Activated naive CD8-positive, alpha-beta T cell treated with anti-CD3 and anti-CD28 coated beads for 36 hours (primary cell): ENCODE results near the gene TP53BP2. TPM values are rescaled to one million over a fixed set of nuclear protein-coding genes. Genes with fewer than 3 reads are reported as not detected.

Experiments
- DNase-seq: peaks from one replicate; pipeline ENCODE4 v3.0.0; 2021
- H3K27ac Mint-ChIP-seq: one replicate; pipeline ENCODE4 v1.8.0; 2022; ENCODE audit warnings: mild to moderate bottlenecking, moderate library complexity, mixed read lengths
- H3K27me3 Mint-ChIP-seq: one replicate; pipeline ENCODE4 v1.8.0; 2022; ENCODE audit warnings: mild to moderate bottlenecking, mixed read lengths
- H3K36me3 Mint-ChIP-seq: one replicate; pipeline ENCODE4 v1.8.0; 2021; ENCODE audit warnings: mild to moderate bottlenecking, mixed read lengths
- H3K4me1 Mint-ChIP-seq: one replicate; pipeline ENCODE4 v1.8.0; 2021; ENCODE audit warnings: mixed read lengths
- H3K4me3 Mint-ChIP-seq: one replicate; pipeline ENCODE4 v1.8.0; 2022; ENCODE audit warnings: mild to moderate bottlenecking, moderate library complexity, mixed read lengths
- H3K9me3 Mint-ChIP-seq: one replicate; pipeline ENCODE4 v1.8.0; 2022; ENCODE audit warnings: mixed read lengths
- total RNA-seq, 2 experiments: library from RNA; stranded (reverse); gene quantifications; one replicate each; pipeline ENCODE4 v1.2.3, GENCODE V29; 2021

The TP53BP2 gene
- total RNA-seq, 2 experiments from 2014 or later = 34.7 to 35.2 TPM

DNA sequence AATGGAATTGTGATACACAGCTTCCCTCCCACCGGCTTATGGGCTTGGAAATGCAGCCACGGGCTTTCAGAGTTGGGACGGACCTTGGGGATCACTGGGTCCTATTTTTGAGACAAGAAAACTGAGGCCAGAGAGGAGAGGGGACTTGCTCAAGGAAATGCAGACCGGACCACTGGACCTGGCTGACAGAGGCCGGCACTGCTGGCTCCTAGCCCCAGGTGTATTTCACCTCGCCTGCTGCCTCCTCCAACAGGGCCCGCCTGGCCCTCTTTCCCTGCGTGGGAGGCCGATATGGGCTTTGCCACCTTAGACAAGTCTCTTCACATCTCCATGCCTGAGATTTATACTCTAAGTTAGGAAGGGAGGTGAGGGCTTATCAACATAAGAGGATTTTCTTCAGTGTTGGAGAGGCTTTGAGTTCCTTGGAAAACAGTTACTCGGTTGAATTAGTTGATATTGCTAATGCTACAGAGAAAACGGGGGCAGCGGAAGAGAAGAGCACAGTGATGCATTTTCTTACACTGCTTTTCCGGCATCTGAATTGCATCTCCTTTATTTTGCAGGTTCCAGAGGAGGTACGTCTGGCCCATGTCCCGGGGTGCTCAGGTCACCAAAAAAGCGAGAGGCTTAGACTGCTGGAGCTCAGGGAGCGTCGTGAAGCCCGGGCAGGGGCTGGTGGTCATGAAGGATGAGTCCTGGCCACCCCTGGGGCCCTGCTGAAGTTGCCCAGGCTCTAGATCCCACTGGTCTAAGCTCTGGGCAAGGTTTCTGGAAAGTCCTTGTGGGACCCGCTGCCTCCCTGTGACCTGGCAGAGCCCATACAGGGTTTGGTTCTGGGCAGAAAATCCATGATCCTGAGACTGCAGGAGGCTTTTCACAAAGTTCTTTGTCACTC lies 88.7 kb downstream of the TP53BP2 start:
- Mint-ChIP-seq H3K27ac (no peak overlapping the region), H3K4me3 (no peak overlapping the region), H3K9me3 (no peaks in the 10 kb centered on the region), H3K4me1 (no peaks in the 10 kb centered on the region), H3K36me3 (peaks cover 7% of the 10 kb centered on the region), H3K27me3 (no peaks in the 10 kb centered on the region)
- no peak for DNase-seq

DNA sequence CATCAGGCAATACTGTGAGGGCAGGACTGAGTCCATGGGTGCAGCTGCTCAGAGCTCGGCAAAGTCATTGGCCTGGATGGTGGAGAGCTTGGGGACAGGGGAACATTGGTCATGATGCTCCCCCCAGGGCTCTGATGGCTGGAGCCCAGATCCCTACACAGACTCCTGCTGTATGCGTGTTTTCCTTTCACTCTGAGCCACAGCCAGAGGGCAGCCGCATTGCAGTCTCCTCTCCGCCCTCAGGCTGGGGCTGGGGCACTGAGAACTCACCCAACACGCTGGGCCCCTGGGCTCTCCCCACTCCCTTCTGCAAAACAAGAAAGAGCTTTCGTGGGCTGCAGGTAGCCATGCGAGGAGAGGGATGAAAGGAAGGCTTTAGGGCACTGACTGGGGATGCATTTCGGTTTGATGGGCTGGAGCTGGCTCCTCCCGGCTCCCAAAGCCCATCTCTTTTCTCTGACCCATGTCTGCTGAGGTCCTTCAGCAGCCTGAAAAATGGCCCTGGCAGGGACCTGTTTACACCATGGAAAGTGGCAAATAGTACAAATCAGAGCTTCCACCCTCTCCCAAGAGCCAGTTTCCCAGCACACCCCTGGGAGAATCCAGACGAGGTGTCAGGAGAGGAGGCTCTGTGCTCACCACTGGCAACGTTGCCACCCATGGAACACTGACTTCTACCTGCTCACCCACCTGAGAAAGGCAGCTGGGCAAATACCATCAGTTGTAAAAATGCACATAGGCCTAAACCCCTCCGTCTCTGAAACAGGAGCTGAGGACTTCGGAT lies 89.6 kb downstream of the TP53BP2 start:
- Mint-ChIP-seq H3K27me3 (no peaks in the 10 kb centered on the region), H3K27ac (no peak overlapping the region), H3K4me3 (no peak overlapping the region), H3K9me3 (no peaks in the 10 kb centered on the region), H3K4me1 (no peaks in the 10 kb centered on the region), H3K36me3 (peaks cover 7% of the 10 kb centered on the region)
- DNase-seq = no peak

DNA sequence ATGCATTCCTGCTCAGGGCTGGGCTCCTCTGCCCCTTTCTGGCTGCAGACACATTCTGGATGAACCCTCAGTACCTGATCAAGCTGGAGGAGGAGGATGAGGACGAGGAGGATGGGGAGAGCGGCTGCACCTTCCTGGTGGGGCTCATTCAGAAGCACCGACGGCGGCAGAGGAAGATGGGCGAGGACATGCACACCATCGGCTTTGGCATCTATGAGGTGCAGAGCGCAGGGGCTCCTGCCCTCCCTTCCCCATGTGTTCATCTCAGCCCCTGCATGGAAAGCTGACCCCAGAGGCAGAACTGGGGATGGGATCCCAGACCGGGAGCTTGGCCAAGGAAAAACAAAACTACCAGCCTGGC lies 90.3 kb downstream of the TP53BP2 start:
- Mint-ChIP-seq H3K27ac (no peak overlapping the region), H3K27me3 (no peaks in the 10 kb centered on the region), H3K9me3 (no peaks in the 10 kb centered on the region), H3K36me3 (peaks cover 11% of the 10 kb centered on the region), H3K4me1 (no peaks in the 10 kb centered on the region), H3K4me3 (no peak overlapping the region)
- DNase-seq = no peak

DNA sequence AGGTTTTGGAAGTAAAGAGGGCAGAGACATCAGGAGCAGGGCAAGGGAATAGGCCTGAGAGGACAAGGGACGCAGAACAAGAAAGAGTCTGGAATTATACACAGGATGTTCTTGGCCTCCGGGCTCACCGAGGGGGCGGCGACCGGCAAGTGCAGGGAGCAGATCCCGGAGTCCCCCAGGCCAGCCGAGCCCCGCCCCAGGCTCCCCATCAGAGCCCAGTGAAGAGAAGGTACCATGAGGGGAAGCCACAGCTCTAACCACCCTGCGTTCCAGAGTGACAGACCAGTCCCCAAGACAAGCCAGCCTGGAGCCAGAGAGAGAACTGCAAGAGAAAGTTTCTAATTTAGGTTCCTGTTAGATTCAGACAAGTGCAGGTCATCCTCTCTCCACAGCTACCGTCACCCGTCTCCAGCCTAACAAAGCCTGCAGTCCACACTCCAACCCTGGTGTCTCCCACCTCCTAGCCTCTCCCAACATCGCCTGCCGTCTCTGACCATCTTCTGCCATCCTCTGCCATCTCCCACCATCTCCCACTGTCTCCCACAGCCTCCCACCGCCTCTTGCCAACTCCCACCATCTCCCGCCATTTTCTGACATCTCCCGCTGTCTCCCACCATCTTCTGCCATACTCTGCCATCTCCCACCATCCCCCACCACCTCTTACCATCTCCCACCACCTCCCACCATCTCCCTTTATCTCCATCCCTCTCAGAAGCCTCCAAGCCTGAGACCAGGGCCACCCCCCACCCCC lies 90.9 kb downstream of the TP53BP2 start:
- no peaks in the 10 kb centered on the region for H3K4me1 Mint-ChIP-seq
- H3K4me3 Mint-ChIP-seq = no peak overlapping the region
- no peak for DNase-seq
- no peaks in the 10 kb centered on the region for H3K27me3 Mint-ChIP-seq
- peaks cover 16% of the 10 kb centered on the region for H3K36me3 Mint-ChIP-seq
- H3K27ac Mint-ChIP-seq = no peak overlapping the region
- H3K9me3 Mint-ChIP-seq = no peaks in the 10 kb centered on the region

DNA sequence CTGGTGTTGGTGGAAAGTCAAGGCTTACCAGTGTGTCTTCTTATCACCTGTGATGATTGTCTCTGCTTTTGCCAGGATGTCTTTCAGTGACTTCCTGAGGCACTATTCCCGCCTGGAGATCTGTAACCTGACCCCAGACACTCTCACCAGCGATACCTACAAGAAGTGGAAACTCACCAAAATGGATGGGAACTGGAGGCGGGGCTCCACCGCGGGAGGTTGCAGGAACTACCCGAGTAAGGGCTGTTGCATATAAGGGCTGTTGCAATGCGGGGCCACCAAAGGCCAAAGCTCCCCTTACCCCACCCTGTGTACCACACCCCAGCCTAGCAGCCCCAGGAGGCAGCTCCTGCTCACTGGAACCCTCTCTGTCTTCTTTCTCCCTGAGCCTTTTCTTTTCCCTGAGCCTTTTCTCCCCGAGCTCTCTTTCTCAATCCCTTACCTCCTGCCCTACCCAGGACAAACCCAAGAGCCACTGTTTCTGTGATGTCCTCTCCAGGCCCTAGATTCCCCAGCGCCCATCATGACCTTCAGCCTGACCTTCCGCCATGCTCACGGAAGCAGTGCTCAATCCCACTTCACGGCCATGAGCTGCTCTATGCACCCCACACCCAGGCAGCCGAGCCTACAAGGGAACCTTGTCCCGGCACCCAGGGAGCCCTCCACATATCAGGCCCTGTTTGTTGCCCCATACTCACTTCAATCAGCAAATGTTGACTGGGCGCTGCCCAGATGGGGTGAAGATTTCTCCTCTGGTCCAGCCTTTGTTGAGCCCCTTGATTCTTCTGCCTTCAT lies 92.8 kb downstream of the TP53BP2 start:
- Mint-ChIP-seq H3K27ac (no peak overlapping the region), H3K4me1 (peaks cover 2% of the 10 kb centered on the region), H3K4me3 (no peak overlapping the region), H3K27me3 (no peaks in the 10 kb centered on the region), H3K36me3 (peaks cover 14% of the 10 kb centered on the region), H3K9me3 (no peaks in the 10 kb centered on the region)
- no peak for DNase-seq

DNA sequence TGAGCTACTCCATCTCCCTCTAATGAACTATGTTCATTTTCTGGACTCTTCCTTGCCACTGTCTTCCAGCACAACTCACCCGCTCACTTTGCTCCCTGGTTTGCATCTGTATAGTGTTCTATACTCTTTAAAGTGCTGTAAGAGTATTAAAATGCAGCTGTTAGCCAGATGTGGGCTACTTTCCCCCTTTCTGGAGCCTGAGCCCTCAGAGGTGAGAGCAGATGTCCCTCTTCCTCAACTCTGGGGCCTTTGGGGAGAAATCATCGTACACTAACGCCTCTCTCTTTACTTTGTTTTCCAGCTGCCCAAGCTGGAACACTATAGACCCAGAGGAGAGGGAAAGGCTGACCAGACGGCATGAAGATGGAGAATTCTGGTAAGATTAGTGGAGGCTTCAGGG lies 94.1 kb downstream of the TP53BP2 start:
- DNase-seq = no peak
- no peak overlapping the region for H3K4me3 Mint-ChIP-seq
- peaks cover 11% of the 10 kb centered on the region for H3K36me3 Mint-ChIP-seq
- H3K9me3 Mint-ChIP-seq = no peaks in the 10 kb centered on the region
- H3K4me1 Mint-ChIP-seq = peaks cover 2% of the 10 kb centered on the region
- H3K27ac Mint-ChIP-seq = no peak overlapping the region
- H3K27me3 Mint-ChIP-seq = no peaks in the 10 kb centered on the region

DNA sequence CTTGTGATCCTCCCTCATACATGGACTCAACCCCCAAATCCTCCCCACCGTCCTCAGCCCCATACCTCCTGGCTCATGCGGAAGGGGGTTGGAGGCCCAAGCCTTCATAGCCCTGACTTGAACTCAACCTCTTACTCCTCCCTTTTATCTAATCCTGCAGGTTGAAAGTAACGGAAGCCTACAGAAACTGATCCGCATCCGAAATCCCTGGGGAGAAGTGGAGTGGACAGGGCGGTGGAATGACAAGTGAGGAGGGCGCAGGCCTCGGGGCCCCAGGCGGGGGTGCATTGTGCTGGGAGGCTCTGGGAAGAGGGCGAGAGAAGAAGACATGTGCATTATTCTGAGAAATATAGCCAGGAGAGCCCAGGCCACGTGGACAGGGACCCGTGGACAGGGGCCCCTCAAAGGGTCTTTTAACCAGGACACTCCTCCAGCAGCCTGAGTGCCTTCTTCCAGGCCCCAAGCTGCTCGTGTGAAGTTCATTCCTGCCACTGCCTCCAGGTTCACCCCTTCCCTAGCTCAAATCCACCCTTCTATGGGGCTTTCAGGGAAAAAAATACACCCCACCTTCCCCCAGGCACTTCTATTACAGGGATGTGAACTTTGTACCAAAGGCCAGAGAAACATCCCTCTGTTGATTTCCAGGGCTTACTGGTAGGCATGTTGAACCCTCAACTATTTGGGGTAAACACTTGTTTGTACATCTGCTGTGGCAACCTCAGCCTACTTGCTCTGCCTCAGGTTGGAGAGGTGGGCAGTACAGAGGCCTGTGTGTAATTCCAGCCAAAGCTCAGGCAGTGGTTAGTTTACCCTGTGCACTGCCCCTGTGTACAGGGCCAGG lies 94.8 kb downstream of the TP53BP2 start:
- peaks cover 2% of the 10 kb centered on the region for H3K4me1 Mint-ChIP-seq
- peaks cover 11% of the 10 kb centered on the region for H3K36me3 Mint-ChIP-seq
- no peak overlapping the region for H3K4me3 Mint-ChIP-seq
- no peaks in the 10 kb centered on the region for H3K27me3 Mint-ChIP-seq
- no peaks in the 10 kb centered on the region for H3K9me3 Mint-ChIP-seq
- H3K27ac Mint-ChIP-seq = no peak overlapping the region
- DNase-seq = no peak

DNA sequence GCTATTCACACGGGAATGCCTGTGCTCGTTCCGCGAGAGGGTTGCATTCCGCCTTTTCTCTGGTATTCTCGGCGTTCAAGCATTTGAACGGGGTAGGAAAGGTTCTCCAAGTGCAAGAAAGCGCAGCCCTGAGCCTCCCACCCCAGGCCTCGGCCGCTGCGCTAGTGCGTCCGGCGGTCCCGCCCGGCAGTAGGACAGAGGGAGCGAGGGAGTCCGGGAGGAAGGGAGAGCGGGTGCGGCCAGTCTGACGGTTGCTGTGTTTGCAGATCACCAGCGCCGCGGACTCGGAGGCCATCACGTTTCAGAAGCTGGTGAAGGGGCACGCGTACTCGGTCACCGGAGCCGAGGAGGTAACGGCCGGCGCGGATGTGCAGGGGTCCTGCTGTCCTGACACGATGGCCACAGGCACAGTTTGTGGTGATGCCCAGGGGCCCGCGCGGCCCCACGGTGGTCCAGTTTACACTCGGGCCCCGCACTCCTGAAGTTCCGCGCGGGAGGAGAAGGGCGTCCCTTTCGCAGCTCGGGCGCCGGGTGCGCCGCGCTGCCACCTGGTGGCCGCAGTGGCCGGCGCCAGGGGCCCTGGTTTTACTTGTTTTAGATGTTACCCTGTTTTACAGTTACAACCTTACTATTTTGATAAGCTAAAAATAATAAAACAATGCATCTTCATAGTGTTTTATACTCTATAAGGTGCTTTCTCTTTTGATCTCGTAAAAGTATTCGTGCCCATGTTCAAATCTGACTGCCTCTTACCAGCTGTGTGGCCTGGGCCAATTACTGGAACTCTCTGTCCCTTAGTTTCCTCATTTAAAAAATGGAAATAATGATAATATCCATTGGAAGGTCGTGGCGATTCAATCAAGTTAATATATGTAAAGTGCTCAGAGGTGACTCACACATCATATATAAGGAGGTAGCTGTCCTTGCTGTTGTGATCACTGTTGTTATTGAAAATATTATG lies 96.7 kb downstream of the TP53BP2 start:
- peak overlapping the region; percentile 74 for H3K4me3 Mint-ChIP-seq
- no peak overlapping the region for H3K27ac Mint-ChIP-seq
- H3K36me3 Mint-ChIP-seq = peaks cover 11% of the 10 kb centered on the region
- no peaks in the 10 kb centered on the region for H3K9me3 Mint-ChIP-seq
- peaks cover 2% of the 10 kb centered on the region for H3K4me1 Mint-ChIP-seq
- H3K27me3 Mint-ChIP-seq = no peaks in the 10 kb centered on the region
- DNase-seq = peak; percentile 62

DNA sequence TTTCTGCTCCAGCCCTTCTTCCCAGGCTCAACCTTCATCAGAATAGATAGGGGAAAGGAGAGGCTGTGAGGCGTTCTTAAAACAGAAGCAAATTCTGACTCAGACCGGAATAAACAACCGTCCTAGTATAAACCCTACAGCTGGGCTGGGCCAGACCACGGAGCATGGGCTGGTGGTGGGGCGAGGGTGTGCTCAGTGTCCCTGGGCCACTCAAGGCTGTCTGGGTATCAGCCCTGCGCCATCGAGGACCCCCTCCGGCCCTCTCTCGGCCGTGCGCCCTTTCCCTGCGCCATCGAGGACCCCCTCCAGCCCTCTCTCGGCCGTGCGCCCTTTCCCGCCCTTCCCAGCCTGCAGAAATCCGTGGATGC lies 97.4 kb downstream of the TP53BP2 start:
- H3K27me3 Mint-ChIP-seq = no peaks in the 10 kb centered on the region
- no peak overlapping the region for H3K27ac Mint-ChIP-seq
- no peaks in the 10 kb centered on the region for H3K9me3 Mint-ChIP-seq
- H3K36me3 Mint-ChIP-seq = peaks cover 11% of the 10 kb centered on the region
- H3K4me1 Mint-ChIP-seq = peaks cover 2% of the 10 kb centered on the region
- no peak overlapping the region for H3K4me3 Mint-ChIP-seq
- no peak for DNase-seq

DNA sequence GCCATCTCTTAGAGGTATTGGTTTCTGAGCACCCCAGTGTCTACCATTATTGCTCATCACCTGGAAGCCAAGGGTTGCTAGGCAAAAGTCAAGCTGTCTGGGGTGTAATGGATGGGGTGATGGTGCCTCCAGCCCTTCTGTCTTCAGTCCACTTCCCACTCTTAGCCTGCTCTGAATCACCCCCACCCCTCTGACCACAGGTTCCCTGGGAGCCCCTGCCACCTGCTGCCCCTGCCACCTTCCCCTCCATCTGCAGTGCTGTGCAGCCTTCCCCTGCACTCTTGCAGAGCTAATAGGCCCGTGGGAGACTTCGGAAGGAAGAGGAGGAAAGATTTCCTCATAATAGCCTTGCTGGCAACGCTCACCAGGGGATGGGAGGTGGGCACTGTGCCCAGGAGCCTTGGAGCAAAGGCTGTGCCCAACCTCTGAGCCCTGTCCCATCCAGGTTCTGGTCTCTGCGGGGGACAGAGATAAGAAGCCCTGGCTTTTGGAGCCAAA lies 97.9 kb downstream of the TP53BP2 start:
- Mint-ChIP-seq H3K27me3 (no peaks in the 10 kb centered on the region), H3K4me1 (peaks cover 2% of the 10 kb centered on the region), H3K36me3 (peaks cover 9% of the 10 kb centered on the region), H3K9me3 (no peaks in the 10 kb centered on the region), H3K4me3 (no peak overlapping the region), H3K27ac (no peak overlapping the region)
- DNase-seq = no peak

DNA sequence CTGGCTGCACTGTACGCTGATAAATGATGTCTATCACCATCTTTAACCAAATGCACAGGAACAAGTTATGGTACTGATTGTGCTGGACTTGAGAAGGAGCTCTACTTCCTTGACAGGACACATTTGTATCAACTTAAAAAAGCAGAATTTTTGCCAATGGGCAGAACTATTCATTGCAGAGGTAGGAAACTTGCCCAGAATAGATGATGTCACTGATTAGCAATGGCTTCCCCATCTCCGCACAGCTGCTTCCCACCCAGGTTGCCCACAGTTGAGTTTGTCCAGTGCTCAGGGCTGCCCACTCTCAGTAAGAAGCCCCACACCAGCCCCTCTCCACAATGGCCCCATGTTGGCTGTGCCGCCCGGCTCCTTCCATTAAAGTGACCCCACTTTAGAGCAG lies 100.0 kb downstream of the TP53BP2 start:
- no peaks in the 10 kb centered on the region for H3K9me3 Mint-ChIP-seq
- H3K4me3 Mint-ChIP-seq = no peak overlapping the region
- DNase-seq = no peak
- peaks cover 2% of the 10 kb centered on the region for H3K4me1 Mint-ChIP-seq
- no peak overlapping the region for H3K27ac Mint-ChIP-seq
- no peaks in the 10 kb centered on the region for H3K27me3 Mint-ChIP-seq
- peaks cover 7% of the 10 kb centered on the region for H3K36me3 Mint-ChIP-seq

DNA sequence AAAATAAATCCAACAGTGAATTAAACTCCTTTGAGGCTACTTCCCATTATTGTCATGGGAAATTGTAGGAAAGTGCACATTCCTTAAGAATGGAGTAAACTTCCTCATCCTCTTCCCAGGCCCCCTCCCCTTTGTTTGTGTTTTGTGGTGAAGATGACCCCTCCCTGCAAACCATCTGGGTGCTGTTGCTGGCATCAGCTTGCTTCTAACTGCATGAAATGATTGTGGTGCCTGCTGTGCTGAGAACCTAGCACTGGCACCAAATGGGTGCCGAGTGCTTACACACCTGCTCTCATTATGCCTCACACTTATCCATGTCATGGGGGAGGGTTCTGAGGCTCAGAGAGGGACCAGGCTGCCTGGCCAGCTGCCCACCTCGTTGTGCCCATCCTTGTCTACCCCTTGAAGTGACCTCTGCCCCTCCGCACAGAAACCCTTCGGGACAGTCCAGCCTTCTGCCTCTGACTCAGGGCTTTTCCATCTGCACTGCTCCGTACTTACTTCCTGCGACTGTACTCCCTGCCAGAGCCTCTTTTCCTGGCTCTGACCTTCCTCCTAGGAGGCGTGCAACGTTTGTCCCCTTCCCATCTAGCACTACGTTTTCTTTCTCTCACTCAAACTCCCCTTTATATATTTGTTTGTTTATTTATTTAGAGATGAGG lies 102.8 kb downstream of the TP53BP2 start:
- no peak for DNase-seq
- Mint-ChIP-seq H3K4me1 (no peaks in the 10 kb centered on the region), H3K4me3 (no peak overlapping the region), H3K9me3 (no peaks in the 10 kb centered on the region), H3K36me3 (no peaks in the 10 kb centered on the region), H3K27me3 (no peaks in the 10 kb centered on the region), H3K27ac (no peak overlapping the region)
